Endothelial cell of umbilical vein (primary cell): ENCODE measurements around the gene HEMGN. TPM values are rescaled to one million over a fixed set of nuclear protein-coding genes. Genes with fewer than 3 reads are reported as not detected.

ENCODE experiments used
- BruUV-seq: library from RNA; stranded (reverse); fragments of 400-500 nt; replicated peaks from 2 replicates; lab custom pipeline; 2021; lab: Mats Ljungman, UMichigan
- CTCF ChIA-PET: fragments of 300-600, 350-600 bp; sonication (Branson Sonifier 250); formaldehyde crosslinking; loops from one replicate; lab custom pipeline; 2021; ENCODE audit warnings: antibody characterized with exemption, inconsistent platforms; lab: Charles Lee
- POLR2A ChIA-PET: fragments of 300-600, 350-600 bp; sonication (Branson Sonifier 250); formaldehyde crosslinking; loops from one replicate; lab custom pipeline; 2021; ENCODE audit warnings: antibody characterized with exemption, inconsistent platforms; lab: Charles Lee
- DNase-seq: peaks from one replicate; pipeline ENCODE4 v3.0.0-alpha.2; 2011; ENCODE audit warnings: low read depth, low spot score
- FAIRE-seq: peaks from 2 replicates; lab custom pipeline; 2011; peaks lifted over from hg19 to GRCh38; lab: Jason Lieb, UNC
- H2AFZ ChIP-seq: 2 replicates; pipeline ENCODE4 v1.6.0; 2012; ENCODE audit warnings: low read depth, low read length, control low read depth, inconsistent platforms
- H3K27ac ChIP-seq: 2 replicates; pipeline ENCODE4 v1.5.1; 2011; ENCODE audit warnings: low read depth, mild to moderate bottlenecking, control low read depth, low read length, moderate library complexity; ENCODE audit not compliant: insufficient read depth
- H3K27me3 ChIP-seq, 2 experiments: 2 replicates each; pipeline versions ENCODE4 v1.6.0 to v1.6.1; 2011; ENCODE audit warnings: low read length in 2 of 2, mixed read lengths in 1 of 2; ENCODE audit not compliant: control insufficient read depth in 2 of 2, insufficient read depth in 2 of 2
- H3K36me3 ChIP-seq, 2 experiments: 2 replicates in 1 of 2; 3 replicates in 1 of 2; pipeline ENCODE4 v1.5.1; 2011; ENCODE audit warnings: low read length in 2 of 2, mild to moderate bottlenecking in 1 of 2, moderate library complexity in 1 of 2; ENCODE audit not compliant: control insufficient read depth in 2 of 2, insufficient read depth in 2 of 2; ENCODE audit errors: extremely low read depth in 1 of 2
- H3K4me1 ChIP-seq: 3 replicates; pipeline ENCODE4 v1.5.1; 2011; ENCODE audit warnings: mild to moderate bottlenecking, low read length; ENCODE audit not compliant: control insufficient read depth, insufficient read depth; ENCODE audit errors: extremely low read depth
- H3K4me2 ChIP-seq: 2 replicates; pipeline ENCODE4 v1.6.1; 2011; ENCODE audit warnings: low read length, control low read depth, mixed read lengths; ENCODE audit not compliant: insufficient read depth
- H3K4me3 ChIP-seq, 3 experiments: fragments of 200-600 bp in 1 of 3; sonication (generic), shearing (Covaris generic) in 1 of 3; replicated peaks in 1 of 3; 2 replicates each; pipeline ENCODE4 v1.5.1; 2011 to 2016; ENCODE audit warnings: control low read depth in 3 of 3, low read length in 3 of 3, mild to moderate bottlenecking in 2 of 3, inconsistent platforms in 1 of 3, low read depth in 1 of 3, moderate library complexity in 1 of 3; ENCODE audit not compliant: insufficient read depth in 1 of 3
- H3K79me2 ChIP-seq: 2 replicates; pipeline ENCODE4 v1.6.0; 2012; ENCODE audit warnings: low read length, inconsistent platforms; ENCODE audit not compliant: control insufficient read depth, insufficient read depth
- H3K9ac ChIP-seq: replicated peaks from 2 replicates; pipeline ENCODE3; 2011; ENCODE audit warnings: low read length, control low read depth; ENCODE audit not compliant: insufficient read depth; ENCODE audit errors: extremely low read depth
- H3K9me1 ChIP-seq: replicated peaks from 3 replicates; pipeline ENCODE4 v1.6.0; 2011; ENCODE audit warnings: mild to moderate bottlenecking, low read length; ENCODE audit not compliant: control insufficient read depth, insufficient read depth; ENCODE audit errors: extremely low read depth
- H3K9me3 ChIP-seq: replicated peaks from 2 replicates; pipeline ENCODE4 v1.5.1; 2012; ENCODE audit warnings: low read length, inconsistent platforms; ENCODE audit not compliant: control insufficient read depth, insufficient read depth
- H4K20me1 ChIP-seq: replicated peaks from 2 replicates; pipeline ENCODE3; 2011; ENCODE audit warnings: mild to moderate bottlenecking, low read length; ENCODE audit not compliant: control insufficient read depth, insufficient read depth; ENCODE audit errors: extremely low read depth
- EZH2 ChIP-seq: IDR thresholded peaks from 2 replicates; pipeline ENCODE4 v1.6.1; 2012; ENCODE audit warnings: borderline replicate concordance, low read depth, mild to moderate bottlenecking, moderate library complexity, low read length, inconsistent platforms; ENCODE audit not compliant: severe bottlenecking
- FOS ChIP-seq: IDR thresholded peaks from 2 replicates; pipeline ENCODE4 v1.6.1; 2011; ENCODE audit warnings: mild to moderate bottlenecking, low read length, moderate library complexity, borderline replicate concordance; ENCODE audit not compliant: insufficient read depth
- GATA2 ChIP-seq: IDR thresholded peaks from 2 replicates; pipeline ENCODE4 v1.7.0; 2011; ENCODE audit warnings: low read depth, mild to moderate bottlenecking, moderate library complexity, mixed read lengths, low read length; ENCODE audit not compliant: insufficient read length, insufficient read depth
- MYC ChIP-seq: IDR thresholded peaks from one replicate; pipeline ENCODE4 v1.6.1; 2011; ENCODE audit warnings: mild to moderate bottlenecking, low read depth, low read length
- POLR2A ChIP-seq: IDR thresholded peaks from 2 replicates; pipeline ENCODE4 v1.6.1; 2012; ENCODE audit warnings: low read depth, mild to moderate bottlenecking, control low read depth, low read length
- POLR2AphosphoS5 ChIP-seq: IDR thresholded peaks from 2 replicates; pipeline ENCODE4 v1.6.1; 2012; ENCODE audit warnings: low read depth, mild to moderate bottlenecking, control low read depth, low read length, moderate library complexity; ENCODE audit not compliant: insufficient read depth
- dilution Hi-C: fragments of 300-500 bp; cut with MboI; formaldehyde crosslinking; loops from one replicate; pipeline ENCODE4 v1.15.0; 2019; ENCODE audit warnings: low sequenced_read_pairs; ENCODE audit not compliant: extremely low pct_ligation_motif_present
- intact Hi-C: fragments of 100-400 bp; cut with micrococcal nuclease; formaldehyde crosslinking; loops from one replicate; pipeline ENCODE4 v1.10.0; 2022
- polyA plus RNA-seq, 4 experiments: library from polyadenylated mRNA; depleted of rRNA in 3 of 4; stranded (reverse) in 3 of 4; unstranded in 1 of 4; fragments of >200 nt; gene quantifications; 2 replicates each; pipeline versions ENCODE4 v1.2.1 to v1.2.3, GENCODE V29; 2011 to 2012; ENCODE audit warnings: missing spikeins in 1 of 4
- total RNA-seq: library from RNA; stranded (reverse); gene quantifications from 2 replicates; pipeline ENCODE4 v1.2.3, GENCODE V29; 2021
- TF ChIP-seq, protein P1 (sequence below), 2 donors: IDR thresholded peaks; 1 replicate in 1 of 2; 2 replicates in 1 of 2; pipeline ENCODE4 v1.5.1; 2011; ENCODE audit warnings: low read length in 2 of 2, mild to moderate bottlenecking in 2 of 2, moderate library complexity in 2 of 2, control low read depth in 1 of 2, inconsistent platforms in 1 of 2, low read depth in 1 of 2; ENCODE audit not compliant: insufficient read depth in 1 of 2; ENCODE audit errors: extremely low read depth in 1 of 2
- TF ChIP-seq, protein P2 (sequence below): IDR thresholded peaks from 2 replicates; pipeline ENCODE4 v1.6.1; 2011; ENCODE audit not compliant: insufficient read depth, insufficient read length

HEMGN gene
- total and polyA plus RNA-seq, 2 donors (not counting 3 experiments of a cell fraction or from before 2014, with no cell fraction given), result not detected

DNA sequence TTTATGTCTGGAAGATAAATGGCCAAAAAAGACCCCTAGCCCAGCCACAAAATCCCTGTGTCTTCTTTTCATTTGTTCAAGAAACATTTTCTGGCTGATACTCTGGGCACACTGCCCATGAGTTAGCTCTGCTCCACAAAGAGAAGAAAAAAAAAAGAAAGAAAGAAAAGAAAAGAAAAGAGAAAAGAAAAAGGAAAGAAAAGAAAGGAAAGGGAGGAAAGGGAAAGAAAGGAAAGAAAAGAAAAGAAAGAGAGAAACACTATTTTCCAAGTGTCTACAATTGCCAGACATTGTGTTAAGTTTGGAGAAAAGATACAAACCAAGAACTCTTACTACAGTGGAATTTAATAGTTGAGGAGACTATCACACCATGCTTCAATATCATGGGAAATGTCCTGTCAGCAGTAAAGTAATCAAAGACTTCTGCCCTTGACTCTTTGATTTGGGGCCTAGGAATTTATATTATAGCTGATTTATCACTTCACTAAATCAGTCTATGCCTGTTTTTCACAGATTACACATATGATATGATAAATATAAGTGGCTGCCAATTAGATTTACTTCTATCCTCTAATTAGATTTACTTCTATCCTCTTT, 18.7 kb downstream of the HEMGN start:
- no peak for TF ChIP-seq POLR2A
- no peak for TF ChIP-seq EZH2
- no peak for TF ChIP-seq POLR2AphosphoS5
- TF ChIP-seq FOS, result no peak
- TF ChIP-seq, protein P1, sequence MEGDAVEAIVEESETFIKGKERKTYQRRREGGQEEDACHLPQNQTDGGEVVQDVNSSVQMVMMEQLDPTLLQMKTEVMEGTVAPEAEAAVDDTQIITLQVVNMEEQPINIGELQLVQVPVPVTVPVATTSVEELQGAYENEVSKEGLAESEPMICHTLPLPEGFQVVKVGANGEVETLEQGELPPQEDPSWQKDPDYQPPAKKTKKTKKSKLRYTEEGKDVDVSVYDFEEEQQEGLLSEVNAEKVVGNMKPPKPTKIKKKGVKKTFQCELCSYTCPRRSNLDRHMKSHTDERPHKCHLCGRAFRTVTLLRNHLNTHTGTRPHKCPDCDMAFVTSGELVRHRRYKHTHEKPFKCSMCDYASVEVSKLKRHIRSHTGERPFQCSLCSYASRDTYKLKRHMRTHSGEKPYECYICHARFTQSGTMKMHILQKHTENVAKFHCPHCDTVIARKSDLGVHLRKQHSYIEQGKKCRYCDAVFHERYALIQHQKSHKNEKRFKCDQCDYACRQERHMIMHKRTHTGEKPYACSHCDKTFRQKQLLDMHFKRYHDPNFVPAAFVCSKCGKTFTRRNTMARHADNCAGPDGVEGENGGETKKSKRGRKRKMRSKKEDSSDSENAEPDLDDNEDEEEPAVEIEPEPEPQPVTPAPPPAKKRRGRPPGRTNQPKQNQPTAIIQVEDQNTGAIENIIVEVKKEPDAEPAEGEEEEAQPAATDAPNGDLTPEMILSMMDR (IDR thresholded peaks at IDR 0.05; ENCODE audit: extremely low read depth in 1 of 2, insufficient read depth in 1 of 2, low read depth in 1 of 2, low read length in 2 of 2), result no peak
- no peak for TF ChIP-seq MYC
- TF ChIP-seq GATA2, result no peak
- TF ChIP-seq, protein P2, sequence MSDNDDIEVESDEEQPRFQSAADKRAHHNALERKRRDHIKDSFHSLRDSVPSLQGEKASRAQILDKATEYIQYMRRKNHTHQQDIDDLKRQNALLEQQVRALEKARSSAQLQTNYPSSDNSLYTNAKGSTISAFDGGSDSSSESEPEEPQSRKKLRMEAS, result no peak
- DNase-seq, result no peak

More for the DNA sequence above, 18.7 kb downstream of the HEMGN start:
- no peak overlapping the region for H2AFZ ChIP-seq
- no peaks in the 10 kb centered on the region for H3K9me1 ChIP-seq
- H3K4me3 ChIP-seq, result no peak overlapping the region
- CTCF ChIA-PET, result interaction anchor here (1.4 to 1.6 kb wide), 3 partner anchors 29 to 345 kb away, joined by 3 to 4 read pairs (median 4); no protein-coding TSS in a partner anchor
- no peaks in the 10 kb centered on the region for H3K9me3 ChIP-seq
- no peaks in the 10 kb centered on the region for H3K27me3 ChIP-seq
- H3K79me2 ChIP-seq, result no peaks in the 10 kb centered on the region
- no peaks in the 10 kb centered on the region for H3K36me3 ChIP-seq
- no peak for FAIRE-seq
- POLR2A ChIA-PET, result no interaction called here
- intact Hi-C loops, result no loop called here
- no peak overlapping the region for H3K4me2 ChIP-seq
- no peak overlapping the region for H3K9ac ChIP-seq
- dilution Hi-C loops, result no loop called here
- peaks cover 11% of the 10 kb centered on the region for H3K4me1 ChIP-seq
- BruUV-seq, result no TSS peak
- no peak overlapping the region for H3K27ac ChIP-seq
- no peaks in the 10 kb centered on the region for H4K20me1 ChIP-seq
